ENCODE data around the gene NDUFC2.
"Not testable (repeated sequence)": the region's sequence is repeated elsewhere in the genome, so short reads cannot be mapped to it uniquely, and the experiment has no call there.

NDUFC2 gene

DNA sequence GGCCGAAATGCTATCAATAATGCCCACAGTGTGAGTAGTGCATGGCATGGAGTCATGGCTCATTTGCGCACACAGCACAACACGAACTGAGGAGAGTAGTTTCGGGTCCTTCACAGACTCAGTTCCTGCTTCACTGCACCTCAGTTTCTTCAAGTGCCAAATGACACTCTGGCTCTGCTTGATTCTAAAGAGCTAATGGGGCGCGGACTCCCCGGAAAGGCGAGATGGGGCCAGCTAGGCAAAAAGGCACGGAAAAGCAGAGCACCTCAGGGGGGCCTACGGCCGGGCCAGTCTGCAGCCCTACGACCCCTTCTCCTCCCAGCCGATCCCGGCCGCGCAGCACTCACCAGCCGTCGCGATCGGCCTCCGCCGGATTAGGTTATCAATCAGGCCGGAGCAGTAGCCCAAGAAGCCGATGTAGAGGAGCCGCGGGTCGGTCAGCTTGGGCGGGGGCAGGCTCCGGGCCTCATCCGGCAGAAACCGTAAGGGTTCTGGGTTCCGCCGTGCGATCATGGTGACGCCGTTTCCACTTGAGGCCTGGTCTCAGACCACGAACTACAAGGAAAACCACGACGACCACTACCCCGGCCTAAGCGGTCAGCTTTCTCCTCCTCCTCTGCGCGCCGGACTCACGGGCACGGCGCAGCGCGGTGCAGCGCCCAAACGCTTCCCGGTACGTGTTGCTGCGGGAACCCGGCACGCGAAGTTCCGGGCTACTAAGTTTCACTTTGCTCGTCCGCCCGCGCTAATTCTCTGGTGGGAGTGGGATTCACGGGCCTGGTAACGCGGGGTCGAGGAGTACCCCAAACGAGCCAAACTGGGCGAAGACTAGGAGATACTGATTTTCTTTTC, at the start of gene NDUFC2:
Gene NDUFC2, minus strand, starts transcription at position 631 of the 852 bp plus-strand sequence. Its CDS starts 118 bp downstream, at position 513.
- DNase-seq: peak; percentile 40

GRCh38 chr11:78127403-78127802, 47.7 kb upstream of the NDUFC2 start:
- DNase-seq: no peak

DNA sequence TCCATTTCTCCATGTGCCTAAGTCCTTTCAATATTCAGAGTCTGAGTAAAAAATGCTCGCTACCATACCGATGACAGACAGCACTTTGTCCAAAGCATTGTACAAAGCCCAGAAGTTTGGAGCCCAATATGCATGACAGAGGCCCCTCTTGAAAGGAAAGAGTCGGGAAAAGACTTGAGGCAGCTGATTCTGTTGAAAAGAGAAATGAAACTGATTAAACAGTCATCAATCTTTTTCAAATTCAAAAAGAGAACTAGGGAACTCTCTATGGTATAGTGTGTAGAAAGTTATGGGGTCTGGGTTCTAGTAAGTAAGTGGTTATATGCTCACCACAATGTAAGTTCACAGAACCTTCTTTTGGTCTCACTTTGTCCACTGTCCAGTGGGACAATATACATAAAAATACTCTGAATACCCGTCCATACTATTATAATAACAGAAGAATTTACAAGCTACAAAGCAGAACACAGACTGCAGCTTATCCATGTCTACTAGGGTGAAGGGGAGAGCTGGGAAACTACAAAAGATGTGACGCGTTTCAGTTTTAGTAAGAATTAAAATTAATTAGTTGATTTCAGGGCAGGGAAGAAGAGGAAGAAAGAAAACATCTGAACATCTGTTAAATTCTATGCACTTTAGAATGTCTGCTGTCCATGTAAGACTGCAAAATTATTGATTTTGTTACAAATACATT, 33.1 kb upstream of the NDUFC2 start:
- DNase-seq: no peak

GRCh38 chr11:78111298-78111697, 31.6 kb upstream of the NDUFC2 start:
- no peak for DNase-seq

- DNase-seq: no peak
These were observed 31.2 kb upstream of the NDUFC2 start for GRCh38 chr11:78110830-78111229.

DNA sequence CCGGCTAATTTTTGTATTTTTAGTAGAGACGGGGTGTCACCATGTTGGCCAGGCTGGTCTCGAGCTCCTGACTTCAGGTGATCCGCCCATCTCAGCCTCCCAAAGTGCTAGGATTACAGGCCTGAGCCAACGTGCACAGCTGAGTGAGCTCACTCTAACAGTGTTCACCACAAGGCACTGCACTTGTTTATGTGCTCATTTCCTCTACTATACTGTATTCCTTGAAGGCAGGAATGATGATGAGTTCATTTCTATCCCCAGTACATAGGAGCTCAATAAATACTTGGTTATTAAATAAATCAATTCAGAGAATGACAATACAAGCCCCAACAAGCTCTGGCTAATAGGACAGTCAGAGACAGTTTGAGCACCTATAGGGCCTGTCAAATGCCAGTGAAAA, 30.7 kb upstream of the NDUFC2 start:
- DNase-seq: no peak

- no peak for DNase-seq
These were observed 29.7 kb upstream of the NDUFC2 start for GRCh38 chr11:78109081-78110015.

DNA sequence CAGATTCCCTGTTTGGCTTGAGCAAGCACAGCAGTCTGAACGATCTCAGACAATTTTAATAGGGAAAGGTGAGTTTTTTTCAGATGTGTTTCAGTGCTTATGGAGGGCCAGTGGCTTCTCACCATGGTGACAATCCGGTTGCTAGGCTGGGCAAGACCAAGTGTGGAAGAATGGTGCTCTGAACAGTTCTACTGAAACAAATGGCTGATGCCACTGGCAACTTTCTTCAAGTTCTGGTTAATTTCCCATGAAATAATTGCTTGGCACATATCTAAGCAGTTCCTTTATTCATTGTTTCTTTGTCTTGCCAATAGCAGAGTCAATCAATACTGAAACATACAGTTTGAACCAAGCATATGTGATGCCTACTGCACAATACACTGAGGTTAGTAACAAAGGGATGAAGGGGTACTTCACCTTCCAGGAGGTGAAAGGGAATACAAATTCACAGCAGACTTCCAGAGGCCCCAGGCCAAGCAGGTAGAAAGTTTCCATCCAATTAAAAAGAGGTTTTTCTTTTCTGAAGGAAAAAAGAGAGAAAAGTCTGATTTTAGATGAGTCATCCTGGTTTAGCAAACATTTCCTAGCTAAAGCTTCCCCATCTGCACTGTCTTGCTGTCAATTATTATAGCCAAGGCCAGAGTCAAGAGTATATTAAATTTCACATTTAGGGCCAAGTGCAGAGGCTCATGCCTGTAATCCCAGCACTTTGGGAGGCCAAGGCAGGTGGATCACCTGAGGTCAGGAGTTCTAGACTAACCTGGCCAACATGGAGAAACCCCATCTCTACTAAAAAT, 21.2 kb upstream of the NDUFC2 start:
- DNase-seq: no peak

DNA sequence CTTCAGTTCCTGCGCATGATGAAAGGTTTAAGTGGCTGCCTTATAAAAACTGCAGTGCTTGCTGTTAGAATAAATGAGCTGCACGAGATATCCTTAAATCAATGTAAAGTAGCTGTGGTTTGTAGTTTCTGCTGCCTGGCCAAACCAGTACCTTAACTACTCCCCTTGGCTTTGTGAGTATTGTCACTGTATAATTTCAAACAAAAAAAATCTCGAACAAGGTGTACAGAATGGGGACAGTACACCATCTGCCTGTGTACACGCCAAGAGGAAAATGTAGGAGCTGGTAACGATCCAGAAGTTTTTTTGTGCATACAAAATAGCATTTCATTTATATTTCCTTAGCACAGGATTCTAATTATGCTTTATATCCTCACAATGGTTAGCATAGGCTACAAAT, 20.6 kb upstream of the NDUFC2 start:
- DNase-seq: no peak

GRCh38 chr11:78099666-78100065, 20.0 kb upstream of the NDUFC2 start:
- no peak for DNase-seq

DNA sequence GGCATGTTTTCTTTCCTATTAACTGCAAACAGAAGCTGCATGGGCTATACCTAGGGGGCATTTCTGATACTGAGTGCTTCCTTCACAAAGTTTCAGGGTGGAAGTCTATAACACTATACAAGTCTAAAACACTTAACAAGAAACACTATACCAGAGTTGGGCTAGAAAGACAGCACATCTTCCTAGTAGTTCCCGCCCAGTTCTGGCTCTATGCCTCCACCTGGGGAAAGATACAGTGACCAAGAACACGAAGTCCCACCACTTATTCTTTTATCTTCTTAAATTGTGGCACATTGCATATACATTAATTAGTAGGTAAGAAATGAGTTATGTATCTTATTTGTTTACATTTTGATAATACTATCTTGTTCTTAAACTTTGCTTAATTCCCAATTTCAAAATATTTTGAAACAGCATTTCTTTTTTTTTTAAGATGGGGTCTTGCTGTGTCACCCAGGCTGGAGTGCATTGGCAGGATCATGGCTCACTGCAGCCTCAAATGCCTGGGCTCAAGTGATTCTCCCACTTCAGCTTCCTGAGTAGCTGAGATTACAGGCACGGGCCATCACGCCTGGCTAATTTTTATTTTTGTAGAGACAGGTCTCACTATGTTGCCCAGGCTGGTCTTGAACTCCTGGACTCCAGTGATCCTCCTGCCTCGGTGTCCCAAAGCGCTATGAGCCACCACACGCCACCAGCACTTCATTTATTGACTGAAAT, 18.2 kb upstream of the NDUFC2 start:
- no peak for DNase-seq

DNA sequence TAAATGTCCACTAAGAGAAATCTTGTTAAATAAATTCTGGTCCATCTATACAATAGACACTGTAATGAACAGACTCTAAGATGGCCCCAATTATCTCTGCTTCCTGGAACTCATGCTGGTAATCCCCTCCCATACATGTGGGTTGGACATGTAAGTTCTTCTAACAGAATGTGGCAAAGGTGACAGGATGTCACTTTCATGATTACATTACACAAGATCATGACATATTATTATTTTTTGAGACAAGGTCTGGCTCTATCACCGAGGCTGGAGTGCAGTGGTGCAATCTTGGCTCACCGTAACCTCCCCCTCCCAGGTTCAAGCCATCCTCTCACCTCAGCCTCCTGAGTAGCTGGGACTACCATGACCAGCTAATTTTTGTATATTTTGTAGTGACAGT, 14.6 kb upstream of the NDUFC2 start:
- no peak for DNase-seq

DNA sequence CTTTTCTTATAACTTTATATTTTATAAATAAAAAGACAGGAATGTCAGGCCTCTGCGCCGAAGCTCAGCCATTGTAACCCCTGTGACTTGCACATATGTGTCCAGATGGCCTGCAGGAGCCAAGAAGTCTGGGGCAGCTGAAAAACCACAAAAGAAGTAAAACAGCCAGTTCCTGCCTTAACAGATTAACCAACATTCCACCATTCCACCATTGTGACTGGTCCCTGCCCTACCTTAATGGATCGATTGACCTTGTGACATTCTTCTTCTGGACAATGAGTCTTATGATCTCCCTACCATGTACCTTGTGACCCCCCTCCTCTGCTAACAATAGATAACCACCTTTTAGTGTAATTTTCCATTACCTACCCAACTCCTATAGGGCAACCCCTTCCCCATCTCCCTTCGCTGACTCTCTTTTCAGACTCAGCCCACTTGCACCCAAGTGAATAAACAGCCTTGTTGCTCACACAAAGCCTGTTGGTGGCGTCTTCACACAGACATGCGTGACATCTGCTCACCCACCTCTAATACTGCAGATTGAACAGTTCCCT, 6.9 kb upstream of the NDUFC2 start:
- DNase-seq: not testable (repeated sequence)

- DNase-seq: no peak
These were observed 6.3 kb upstream of the NDUFC2 start for GRCh38 chr11:78085972-78086371.

- not testable (repeated sequence) for DNase-seq
These were observed 4.8 kb upstream of the NDUFC2 start for GRCh38 chr11:78084506-78084905.

GRCh38 chr11:78083021-78083420, 3.4 kb upstream of the NDUFC2 start:
- no peak for DNase-seq

DNA sequence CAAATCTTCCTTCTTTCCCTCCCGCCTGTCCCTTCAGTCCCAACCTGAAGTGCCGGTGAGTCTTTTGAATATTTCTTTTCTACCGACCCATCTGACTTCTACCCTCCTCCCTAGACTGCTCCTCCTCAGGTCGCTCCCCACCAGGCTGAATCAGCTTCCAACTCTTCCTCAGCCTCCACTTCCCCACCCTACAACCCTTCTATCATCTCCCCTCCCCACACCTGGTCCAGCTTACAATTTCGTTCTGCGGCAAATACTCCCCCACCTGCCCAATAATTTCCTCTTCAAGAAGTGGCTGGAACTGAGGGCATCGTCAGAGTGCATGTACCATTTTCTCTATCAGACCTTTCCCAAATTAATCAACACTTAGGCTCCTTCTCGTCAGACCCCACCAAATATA, 2.5 kb upstream of the NDUFC2 start:
- DNase-seq: no peak

DNA sequence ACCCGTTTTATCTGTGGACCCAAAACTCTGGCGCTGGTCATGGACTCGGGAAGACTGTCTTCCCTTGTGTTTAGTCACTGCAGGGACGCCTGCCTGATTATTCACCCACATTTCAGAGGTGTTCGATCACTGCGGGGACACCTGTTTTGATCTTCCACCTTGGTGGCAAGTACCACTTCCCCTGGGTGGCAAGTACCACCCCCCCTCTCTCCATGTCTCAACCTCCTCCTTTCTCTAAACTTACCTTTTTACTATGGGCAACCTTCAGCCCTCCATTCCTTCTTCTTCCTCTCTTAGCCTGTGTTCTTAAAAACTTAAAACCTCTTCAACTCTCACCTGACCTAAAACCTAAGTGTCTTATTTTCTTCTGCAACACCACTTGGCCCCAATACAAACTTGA, 1.9 kb upstream of the NDUFC2 start:
- no peak for DNase-seq

DNA sequence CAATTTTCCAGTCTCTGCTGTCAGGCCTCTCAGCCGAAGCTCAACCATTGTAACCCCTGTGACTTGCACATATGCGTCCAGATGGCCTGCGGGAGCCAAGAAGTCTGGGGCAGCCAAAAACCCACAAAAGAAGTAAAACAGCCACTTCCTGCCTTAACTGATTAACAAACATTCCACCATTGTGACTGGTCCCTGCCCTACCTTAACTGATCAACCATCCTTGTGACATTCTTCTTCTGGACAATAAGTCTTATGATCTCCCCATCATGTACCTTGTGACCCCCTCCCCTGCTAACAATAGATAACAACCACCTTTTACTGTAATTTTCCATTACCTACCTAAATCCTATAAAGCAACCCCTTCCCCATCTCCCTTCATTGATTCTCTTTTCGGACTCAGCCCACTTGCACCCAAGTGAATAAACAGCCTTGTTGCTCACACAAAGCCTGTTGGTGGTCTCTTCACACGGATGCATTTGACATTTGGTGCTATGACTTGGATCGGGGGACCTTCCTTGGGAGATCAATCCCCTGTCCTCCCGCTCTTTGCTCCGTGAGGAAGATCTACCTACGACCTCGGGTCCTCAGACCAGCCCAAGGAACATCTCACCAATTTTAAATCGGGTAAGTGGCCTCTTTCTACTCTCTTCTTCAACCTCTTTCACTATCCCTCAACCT, 1.3 kb upstream of the NDUFC2 start:
- no peak for DNase-seq

GRCh38 chr11:78080084-78080817, 589 bp upstream of the NDUFC2 start:
- no peak for DNase-seq
